Cardiac muscle cell (in vitro differentiated cells and primary cell): Measurements from ENCODE around the gene ASIC1. TPM values are rescaled to one million over a fixed set of nuclear protein-coding genes. Genes with fewer than 3 reads are reported as not detected.

Experiments
- DNase-seq, 2 donors: peaks; one replicate each; pipeline versions ENCODE4 v3.0.0 to v3.0.0-alpha.2; 2010 to 2017; ENCODE audit warnings: low read depth in 1 of 2, low spot score in 1 of 2
- H3K27ac ChIP-seq: fragments of 200-600 bp; sonication (generic); 2 replicates; pipeline ENCODE4 v1.5.1; 2016
- H3K27me3 ChIP-seq: fragments of 200-600 bp; sonication (generic); 2 replicates; pipeline ENCODE4 v1.6.0; 2016; ENCODE audit warnings: control low read depth
- H3K36me3 ChIP-seq: fragments of 200-600 bp; sonication (generic); 2 replicates; pipeline ENCODE4 v1.5.1; 2016; ENCODE audit warnings: control low read depth
- H3K4me1 ChIP-seq: fragments of 200-600 bp; sonication (generic); 2 replicates; pipeline ENCODE4 v1.8.1; 2017; ENCODE audit warnings: low read depth, mild to moderate bottlenecking, mixed run types
- H3K4me3 ChIP-seq: fragments of 200-600 bp; sonication (generic); 2 replicates; pipeline ENCODE4 v1.5.1; 2016; ENCODE audit warnings: mild to moderate bottlenecking
- H3K9me3 ChIP-seq: fragments of 200-600 bp; sonication (generic); 2 replicates; pipeline ENCODE4 v1.5.1; 2017; ENCODE audit warnings: low read depth, mild to moderate bottlenecking, control low read depth
- polyA plus RNA-seq: library from polyadenylated mRNA; unstranded; fragments of >200 nt; fragmentation: Nextera tagmentation; extraction: Ambion mirVana; gene quantifications from 2 replicates; pipeline ENCODE4 v1.2.1, GENCODE V29; 2016
- total RNA-seq: library from RNA; depleted of rRNA; stranded (reverse); fragments of >200 nt; gene quantifications from 2 replicates; pipeline ENCODE4 v1.2.3, GENCODE V29; 2016
- TF ChIP-seq, protein P1 (sequence below): IDR thresholded peaks from 2 replicates; pipeline ENCODE4 v1.5.1; 2012; ENCODE audit warnings: low read depth, mild to moderate bottlenecking, low read length

ASIC1 gene
- total and polyA plus RNA-seq, 2 experiments from 2014 or later, result 4.6 to 7.0 TPM

- TF ChIP-seq, protein P1, sequence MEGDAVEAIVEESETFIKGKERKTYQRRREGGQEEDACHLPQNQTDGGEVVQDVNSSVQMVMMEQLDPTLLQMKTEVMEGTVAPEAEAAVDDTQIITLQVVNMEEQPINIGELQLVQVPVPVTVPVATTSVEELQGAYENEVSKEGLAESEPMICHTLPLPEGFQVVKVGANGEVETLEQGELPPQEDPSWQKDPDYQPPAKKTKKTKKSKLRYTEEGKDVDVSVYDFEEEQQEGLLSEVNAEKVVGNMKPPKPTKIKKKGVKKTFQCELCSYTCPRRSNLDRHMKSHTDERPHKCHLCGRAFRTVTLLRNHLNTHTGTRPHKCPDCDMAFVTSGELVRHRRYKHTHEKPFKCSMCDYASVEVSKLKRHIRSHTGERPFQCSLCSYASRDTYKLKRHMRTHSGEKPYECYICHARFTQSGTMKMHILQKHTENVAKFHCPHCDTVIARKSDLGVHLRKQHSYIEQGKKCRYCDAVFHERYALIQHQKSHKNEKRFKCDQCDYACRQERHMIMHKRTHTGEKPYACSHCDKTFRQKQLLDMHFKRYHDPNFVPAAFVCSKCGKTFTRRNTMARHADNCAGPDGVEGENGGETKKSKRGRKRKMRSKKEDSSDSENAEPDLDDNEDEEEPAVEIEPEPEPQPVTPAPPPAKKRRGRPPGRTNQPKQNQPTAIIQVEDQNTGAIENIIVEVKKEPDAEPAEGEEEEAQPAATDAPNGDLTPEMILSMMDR, result no peak
Measured at GRCh38 chr12:50077099-50077498, 19.7 kb downstream of the ASIC1 start.

DNA sequence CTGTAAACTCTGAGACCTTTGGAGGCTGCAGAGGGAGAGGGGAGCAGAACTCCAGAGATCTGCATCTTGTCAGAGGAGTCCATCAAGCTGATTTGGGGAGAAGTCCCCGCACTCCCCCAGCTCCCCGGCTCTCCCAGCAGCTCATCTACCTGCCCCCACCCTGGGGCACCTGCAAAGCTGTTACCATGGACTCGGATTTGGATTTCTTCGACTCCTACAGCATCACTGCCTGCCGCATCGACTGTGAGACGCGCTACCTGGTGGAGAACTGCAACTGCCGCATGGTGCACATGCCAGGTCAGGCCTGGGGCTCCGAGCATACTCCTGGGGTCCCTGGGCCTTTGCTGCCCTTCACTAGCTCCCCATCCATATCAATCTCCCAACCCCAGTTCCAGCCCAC, 20.9 kb downstream of the ASIC1 start:
- H3K36me3 ChIP-seq, result no peaks in the 10 kb centered on the region
- H3K9me3 ChIP-seq, result no peaks in the 10 kb centered on the region
- peaks cover 7% of the 10 kb centered on the region for H3K4me1 ChIP-seq
- DNase-seq, result no peak
- no peaks in the 10 kb centered on the region for H3K27me3 ChIP-seq
- H3K27ac ChIP-seq, result no peak overlapping the region
- TF ChIP-seq, protein P1, result no peak
- no peak overlapping the region for H3K4me3 ChIP-seq

More at GRCh38 chr12:50077099-50077498, 19.7 kb downstream of the ASIC1 start:
- peaks cover 13% of the 10 kb centered on the region for H3K4me1 ChIP-seq
- no peaks in the 10 kb centered on the region for H3K27me3 ChIP-seq
- no peaks in the 10 kb centered on the region for H3K36me3 ChIP-seq
- H3K9me3 ChIP-seq, result no peaks in the 10 kb centered on the region
- no peak for DNase-seq
- H3K4me3 ChIP-seq, result no peak overlapping the region
- H3K27ac ChIP-seq, result no peak overlapping the region

- Histone ChIP-seq H3K27me3 (no peaks in the 10 kb centered on the region), H3K36me3 (no peaks in the 10 kb centered on the region), H3K9me3 (no peaks in the 10 kb centered on the region), H3K27ac (no peak overlapping the region), H3K4me1 (peaks cover 7% of the 10 kb centered on the region), H3K4me3 (no peak overlapping the region)
- TF ChIP-seq, protein P1, result no peak
- DNase-seq, result no peak
Measured at GRCh38 chr12:50079771-50080170, 22.4 kb downstream of the ASIC1 start.

DNA sequence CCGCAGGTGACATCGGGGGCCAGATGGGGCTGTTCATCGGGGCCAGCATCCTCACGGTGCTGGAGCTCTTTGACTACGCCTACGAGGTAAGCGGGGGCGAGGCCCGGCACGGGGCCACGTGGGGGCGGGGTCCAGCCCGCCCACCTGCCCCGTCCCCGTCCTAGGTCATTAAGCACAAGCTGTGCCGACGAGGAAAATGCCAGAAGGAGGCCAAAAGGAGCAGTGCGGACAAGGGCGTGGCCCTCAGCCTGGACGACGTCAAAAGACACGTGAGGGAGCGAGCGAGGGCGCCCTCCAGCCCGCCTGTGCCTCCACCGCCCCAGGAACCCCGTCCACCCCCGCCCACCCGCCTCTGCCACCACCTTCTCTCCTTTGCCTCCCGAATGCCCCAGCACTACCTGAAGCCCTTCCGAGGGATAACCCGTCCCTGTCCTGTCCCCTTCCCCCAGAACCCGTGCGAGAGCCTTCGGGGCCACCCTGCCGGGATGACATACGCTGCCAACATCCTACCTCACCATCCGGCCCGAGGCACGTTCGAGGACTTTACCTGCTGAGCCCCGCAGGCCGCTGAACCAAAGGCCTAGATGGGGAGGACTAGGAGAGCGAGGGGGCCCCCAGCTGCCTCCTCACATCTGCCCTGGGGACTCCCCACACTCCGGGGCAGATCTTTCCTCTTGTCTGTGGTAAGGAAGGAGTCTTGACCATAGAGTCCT, 23.9 kb downstream of the ASIC1 start:
- Histone ChIP-seq H3K36me3 (no peaks in the 10 kb centered on the region), H3K9me3 (no peaks in the 10 kb centered on the region), H3K4me1 (peaks cover 7% of the 10 kb centered on the region), H3K27me3 (no peaks in the 10 kb centered on the region), H3K4me3 (no peak overlapping the region), H3K27ac (no peak overlapping the region)
- TF ChIP-seq, protein P1, result no peak
- no peak for DNase-seq

GRCh38 chr12:50082644-50083043, 25.2 kb downstream of the ASIC1 start:
- Histone ChIP-seq H3K36me3 (peaks cover 8% of the 10 kb centered on the region), H3K27ac (no peak overlapping the region), H3K4me1 (peaks cover 2% of the 10 kb centered on the region), H3K4me3 (no peak overlapping the region), H3K9me3 (no peaks in the 10 kb centered on the region), H3K27me3 (no peaks in the 10 kb centered on the region)
- no peak for DNase-seq
- TF ChIP-seq, protein P1, result no peak
